ENCODE results near the gene TMPRSS11D.

Gene TMPRSS11D

DNA sequence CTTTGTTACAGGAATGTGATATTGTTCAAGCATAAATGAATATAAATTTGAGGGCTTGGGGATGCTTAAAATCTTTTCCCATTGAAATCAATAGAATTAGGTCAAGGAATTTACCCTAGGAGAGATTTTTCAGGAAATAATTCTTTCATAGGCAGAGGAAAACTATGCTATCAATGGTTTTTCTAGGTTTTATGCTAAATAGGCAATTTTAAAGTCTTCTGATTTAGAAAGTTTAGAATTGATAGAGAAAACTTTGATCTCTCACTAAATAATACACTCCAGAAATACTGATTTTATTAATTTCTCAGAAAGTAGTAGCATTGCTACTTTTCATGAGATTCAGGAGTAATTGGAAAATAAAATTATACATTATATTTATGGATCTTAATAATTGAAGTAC is 93.1 kb downstream of the TMPRSS11D start:
- Histone ChIP-seq H3K36me3 (ENCODE audit: control insufficient read depth, insufficient read depth, low read length) (no peaks in the 10 kb centered on the region), H3K27me3 (replicated peaks; ENCODE audit: control insufficient read depth, insufficient read depth, low read length) (no peaks in the 10 kb centered on the region), H3K4me3 (replicated peaks; ENCODE audit: low read depth, low read length) (no peak overlapping the region)
- no peak for TF ChIP-seq CTCF (IDR thresholded peaks at IDR 0.05; ENCODE audit: insufficient read depth, low read length, poor library complexity, severe bottlenecking)
- DNase-seq (ENCODE audit: extremely low read depth, insufficient read length): no peak

- Histone ChIP-seq H3K36me3 (ENCODE audit: control insufficient read depth, insufficient read depth, low read length) (no peaks in the 10 kb centered on the region), H3K4me3 (replicated peaks; ENCODE audit: low read depth, low read length) (no peak overlapping the region), H3K27me3 (replicated peaks; ENCODE audit: control insufficient read depth, insufficient read depth, low read length) (no peaks in the 10 kb centered on the region)
- no peak for DNase-seq (ENCODE audit: extremely low read depth, insufficient read length)
- no peak for TF ChIP-seq CTCF (IDR thresholded peaks at IDR 0.05; ENCODE audit: insufficient read depth, low read length, poor library complexity, severe bottlenecking)
Measured at GRCh38 chr4:67787311-67787710, 96.5 kb downstream of the TMPRSS11D start.

DNA sequence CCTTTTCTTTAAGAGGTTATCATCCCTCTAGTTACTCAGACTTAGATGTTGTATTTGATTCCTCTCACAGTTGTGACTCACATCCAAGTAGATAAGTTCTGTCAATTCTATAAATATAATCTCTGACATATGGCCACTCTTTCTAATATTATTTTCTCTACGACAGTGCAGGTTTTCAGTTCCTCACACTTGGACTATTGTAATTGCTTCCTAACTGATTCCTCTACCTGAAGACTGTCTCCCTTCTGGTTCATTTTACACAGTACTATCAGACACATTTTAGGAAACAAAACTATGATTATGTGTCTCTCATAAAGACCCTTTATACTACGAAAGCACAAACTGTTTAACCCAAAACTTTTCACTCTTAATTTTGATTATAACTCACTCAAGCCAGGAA is 98.3 kb downstream of the TMPRSS11D start:
- Histone ChIP-seq H3K27me3 (replicated peaks; ENCODE audit: control insufficient read depth, insufficient read depth, low read length) (no peaks in the 10 kb centered on the region), H3K36me3 (ENCODE audit: control insufficient read depth, insufficient read depth, low read length) (no peaks in the 10 kb centered on the region), H3K4me3 (replicated peaks; ENCODE audit: low read depth, low read length) (no peak overlapping the region)
- no peak for TF ChIP-seq CTCF (IDR thresholded peaks at IDR 0.05; ENCODE audit: insufficient read depth, low read length, poor library complexity, severe bottlenecking)
- DNase-seq (ENCODE audit: extremely low read depth, insufficient read length): no peak

GRCh38 chr4:67779631-67780030 is 104.2 kb downstream of the TMPRSS11D start:
- no peak for DNase-seq (ENCODE audit: extremely low read depth, insufficient read length)
- Histone ChIP-seq H3K27me3 (replicated peaks; ENCODE audit: control insufficient read depth, insufficient read depth, low read length) (no peaks in the 10 kb centered on the region), H3K36me3 (ENCODE audit: control insufficient read depth, insufficient read depth, low read length) (no peaks in the 10 kb centered on the region), H3K4me3 (replicated peaks; ENCODE audit: low read depth, low read length) (no peak overlapping the region)
- no peak for TF ChIP-seq CTCF (IDR thresholded peaks at IDR 0.05; ENCODE audit: insufficient read depth, low read length, poor library complexity, severe bottlenecking)

DNA sequence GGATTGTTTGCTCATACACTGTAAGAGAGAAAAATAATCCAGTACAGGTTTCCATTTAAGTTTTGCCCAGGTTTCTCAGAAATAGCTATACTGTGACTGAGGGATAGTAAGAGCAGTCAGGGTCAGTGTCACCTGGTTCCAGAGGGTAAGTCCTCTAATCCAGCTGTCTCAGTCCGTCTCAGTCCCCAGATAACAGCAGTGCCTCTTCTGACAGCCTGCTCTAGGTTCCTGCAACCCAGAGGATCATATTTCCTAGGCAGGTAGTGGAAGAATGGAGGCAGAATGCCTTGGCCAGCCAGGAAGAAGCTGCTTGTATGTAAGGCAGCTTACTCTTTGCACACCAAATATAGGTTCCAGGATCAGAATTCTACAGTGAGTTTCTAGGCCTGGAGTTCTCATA is 107.1 kb downstream of the TMPRSS11D start:
- DNase-seq (ENCODE audit: extremely low read depth, insufficient read length): no peak
- Histone ChIP-seq H3K4me3 (replicated peaks; ENCODE audit: low read depth, low read length) (no peak overlapping the region), H3K27me3 (replicated peaks; ENCODE audit: control insufficient read depth, insufficient read depth, low read length) (no peaks in the 10 kb centered on the region), H3K36me3 (ENCODE audit: control insufficient read depth, insufficient read depth, low read length) (no peaks in the 10 kb centered on the region)
- no peak for TF ChIP-seq CTCF (IDR thresholded peaks at IDR 0.05; ENCODE audit: insufficient read depth, low read length, poor library complexity, severe bottlenecking)
